ENCODE measurements around the gene AGRN.
"Not testable (repeated sequence)": the region's sequence is repeated elsewhere in the genome, so short reads cannot be mapped to it uniquely, and the experiment has no call there.

The AGRN gene

GRCh38 chr1:1027791-1028190 is 7.9 kb downstream of the AGRN start:
- Mint-ChIP-seq H3K4me1 (peaks cover 26% of the 10 kb centered on the region), H3K36me3 (ENCODE audit: low read depth) (no peaks in the 10 kb centered on the region)

GRCh38 chr1:1030867-1031658 is 11.1 kb downstream of the AGRN start:
- H3K36me3 Mint-ChIP-seq (ENCODE audit: low read depth) = not testable (repeated sequence)

More at GRCh38 chr1:1027791-1028190, 7.9 kb downstream of the AGRN start:
- Mint-ChIP-seq H3K4me3 (no peak overlapping the region), H3K27ac (no peak overlapping the region), H3K27me3 (ENCODE audit: low read depth) (peaks cover 6% of the 10 kb centered on the region), H3K9me3 (no peaks in the 10 kb centered on the region)
- TF ChIP-seq, protein P1, sequence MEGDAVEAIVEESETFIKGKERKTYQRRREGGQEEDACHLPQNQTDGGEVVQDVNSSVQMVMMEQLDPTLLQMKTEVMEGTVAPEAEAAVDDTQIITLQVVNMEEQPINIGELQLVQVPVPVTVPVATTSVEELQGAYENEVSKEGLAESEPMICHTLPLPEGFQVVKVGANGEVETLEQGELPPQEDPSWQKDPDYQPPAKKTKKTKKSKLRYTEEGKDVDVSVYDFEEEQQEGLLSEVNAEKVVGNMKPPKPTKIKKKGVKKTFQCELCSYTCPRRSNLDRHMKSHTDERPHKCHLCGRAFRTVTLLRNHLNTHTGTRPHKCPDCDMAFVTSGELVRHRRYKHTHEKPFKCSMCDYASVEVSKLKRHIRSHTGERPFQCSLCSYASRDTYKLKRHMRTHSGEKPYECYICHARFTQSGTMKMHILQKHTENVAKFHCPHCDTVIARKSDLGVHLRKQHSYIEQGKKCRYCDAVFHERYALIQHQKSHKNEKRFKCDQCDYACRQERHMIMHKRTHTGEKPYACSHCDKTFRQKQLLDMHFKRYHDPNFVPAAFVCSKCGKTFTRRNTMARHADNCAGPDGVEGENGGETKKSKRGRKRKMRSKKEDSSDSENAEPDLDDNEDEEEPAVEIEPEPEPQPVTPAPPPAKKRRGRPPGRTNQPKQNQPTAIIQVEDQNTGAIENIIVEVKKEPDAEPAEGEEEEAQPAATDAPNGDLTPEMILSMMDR (IDR thresholded peaks at IDR 0.05; ENCODE audit: unreplicated experiment in 3 of 3) = no peak

GRCh38 chr1:1031659-1032235 is 11.8 kb downstream of the AGRN start:
- Mint-ChIP-seq H3K4me3 (peak overlapping the region; percentile 71 to 78 (median 72)), H3K4me1 (peaks cover 14% of the 10 kb centered on the region), H3K36me3 (ENCODE audit: low read depth) (peaks cover 5% of the 10 kb centered on the region), H3K27ac (peak overlapping the region in 2 of 3 experiments; percentile 49 to 51), H3K27me3 (ENCODE audit: low read depth) (peaks cover 13% of the 10 kb centered on the region), H3K9me3 (no peaks in the 10 kb centered on the region)
- TF ChIP-seq, protein P1 (IDR thresholded peaks at IDR 0.05; ENCODE audit: unreplicated experiment in 3 of 3) = no peak

More at GRCh38 chr1:1030867-1031658, 11.1 kb downstream of the AGRN start:
- H3K4me3 Mint-ChIP-seq, H3K27ac Mint-ChIP-seq, H3K9me3 Mint-ChIP-seq: not testable (repeated sequence)
- H3K4me1 Mint-ChIP-seq = peaks cover 16% of the 10 kb centered on the region
- peaks cover 12% of the 10 kb centered on the region for H3K27me3 Mint-ChIP-seq (ENCODE audit: low read depth)

GRCh38 chr1:1032424-1032823 is 12.5 kb downstream of the AGRN start:
- Mint-ChIP-seq H3K4me1 (peaks cover 10% of the 10 kb centered on the region), H3K27ac (peak overlapping the region in 2 of 3 experiments; percentile 49 to 51), H3K4me3 (peak overlapping the region; percentile 71 to 78 (median 72)), H3K36me3 (ENCODE audit: low read depth) (peaks cover 5% of the 10 kb centered on the region), H3K9me3 (no peaks in the 10 kb centered on the region), H3K27me3 (ENCODE audit: low read depth) (peaks cover 17% of the 10 kb centered on the region)
- TF ChIP-seq, protein P1 (IDR thresholded peaks at IDR 0.05; ENCODE audit: unreplicated experiment in 3 of 3) = no peak

- Mint-ChIP-seq H3K27ac (no peak overlapping the region), H3K4me1 (peaks cover 9% of the 10 kb centered on the region), H3K27me3 (ENCODE audit: low read depth) (peaks cover 18% of the 10 kb centered on the region), H3K9me3 (no peaks in the 10 kb centered on the region), H3K36me3 (ENCODE audit: low read depth) (peaks cover 5% of the 10 kb centered on the region), H3K4me3 (peak overlapping the region in 2 of 3 experiments; percentile 59 to 63)
- TF ChIP-seq, protein P1 (IDR thresholded peaks at IDR 0.05; ENCODE audit: unreplicated experiment in 3 of 3) = peak; percentile 77 to 89 (median 86)
Observed at GRCh38 chr1:1033009-1033587, 13.2 kb downstream of the AGRN start.

DNA sequence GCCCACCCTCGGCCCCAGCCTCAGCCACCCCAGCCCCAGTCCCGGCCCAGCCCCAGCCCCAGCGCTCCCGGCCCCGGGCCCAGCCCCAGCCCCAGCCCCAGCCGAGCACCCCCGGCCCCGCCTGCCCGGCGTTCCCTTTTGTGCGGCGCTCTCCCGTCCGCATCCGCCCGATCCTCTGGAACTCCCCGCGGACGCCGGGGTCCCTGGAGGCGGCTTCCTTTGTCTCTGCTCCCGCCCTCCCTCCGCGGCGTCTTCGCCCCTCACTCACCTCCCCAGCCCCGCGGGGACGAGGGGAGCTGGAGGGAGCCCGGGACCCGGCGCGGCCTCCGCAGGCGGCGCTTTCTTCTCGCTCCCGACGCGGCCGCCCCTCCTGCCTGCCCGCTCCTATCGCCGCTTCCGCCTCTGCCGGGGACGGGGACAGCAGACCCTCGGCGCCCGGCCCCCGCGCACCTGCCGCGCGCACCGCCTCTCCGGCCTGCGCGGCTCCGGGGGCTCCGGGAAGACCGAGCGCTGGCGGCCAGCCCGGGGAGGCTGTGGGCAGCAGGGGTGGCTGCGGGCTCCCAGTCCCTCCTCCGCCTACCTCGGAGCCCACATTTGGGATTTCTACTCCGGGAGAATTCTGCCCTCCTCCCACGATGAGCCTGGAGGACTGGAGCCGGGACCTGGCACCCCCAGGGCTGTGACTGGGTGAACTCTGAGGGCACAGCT is 14.0 kb downstream of the AGRN start:
- peaks cover 24% of the 10 kb centered on the region for H3K27me3 Mint-ChIP-seq (ENCODE audit: low read depth)
- H3K9me3 Mint-ChIP-seq = no peaks in the 10 kb centered on the region
- H3K4me1 Mint-ChIP-seq = peaks cover 9% of the 10 kb centered on the region
- TF ChIP-seq, protein P1 (IDR thresholded peaks at IDR 0.05; ENCODE audit: unreplicated experiment in 3 of 3) = no peak
- peaks cover 9% of the 10 kb centered on the region for H3K36me3 Mint-ChIP-seq (ENCODE audit: low read depth)
- peak overlapping the region in 1 of 3 experiments; percentile 63 for H3K4me3 Mint-ChIP-seq
- H3K27ac Mint-ChIP-seq = no peak overlapping the region

All from nephron (organoid).